Stimulated activated memory B cell treated with anti-CD40 and anti-IgM and Interleukin-4, amounts not matched to agents 10 μg/mL and 1 μg/mL and 100 μg/mL, for 72 hours (primary cell): ENCODE results near the gene HOXA11.

Experiments used
- ATAC-seq: fragments of 150-1000 bp; cut with Tn5 transposase; 2 replicates; pipeline ENCODE4 v1.10.0; 2021
- H3K27ac Mint-ChIP-seq: one replicate; pipeline ENCODE4 v1.8.0; 2022; ENCODE audit warnings: mild to moderate bottlenecking, mixed read lengths
- H3K27me3 Mint-ChIP-seq: one replicate; pipeline ENCODE4 v1.8.0; 2022; ENCODE audit warnings: mixed read lengths
- H3K36me3 Mint-ChIP-seq: one replicate; pipeline ENCODE4 v1.8.0; 2022; ENCODE audit warnings: mixed read lengths
- H3K4me1 Mint-ChIP-seq: one replicate; pipeline ENCODE4 v1.8.0; 2022; ENCODE audit warnings: mixed read lengths
- H3K4me3 Mint-ChIP-seq: one replicate; pipeline ENCODE4 v1.8.0; 2022; ENCODE audit warnings: mild to moderate bottlenecking, moderate library complexity, mixed read lengths
- H3K9me3 Mint-ChIP-seq: one replicate; pipeline ENCODE4 v1.8.0; 2022; ENCODE audit warnings: mixed read lengths

Gene HOXA11

DNA sequence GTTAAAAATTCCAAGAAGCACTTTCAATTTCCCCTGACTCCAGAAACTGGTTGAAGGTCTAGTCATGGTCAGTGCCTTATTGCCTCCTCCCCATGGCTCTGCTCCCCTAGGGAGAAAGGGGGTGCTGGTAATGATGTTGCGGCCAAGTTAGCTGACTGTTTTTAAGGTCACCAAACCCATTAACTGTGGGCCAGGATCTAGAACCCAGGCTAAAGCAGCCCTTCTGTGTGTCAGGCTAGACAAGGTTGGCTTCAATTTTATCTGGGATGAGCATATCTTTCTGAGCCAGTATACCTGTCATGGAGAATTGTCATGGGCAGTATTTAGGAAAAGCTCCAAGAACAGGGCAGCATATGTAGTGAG, 26.0 kb upstream of the HOXA11 start:
- Mint-ChIP-seq H3K9me3 (no peaks in the 10 kb centered on the region), H3K27me3 (peaks cover 99% of the 10 kb centered on the region), H3K4me3 (no peak overlapping the region), H3K27ac (no peak overlapping the region), H3K36me3 (no peaks in the 10 kb centered on the region), H3K4me1 (peaks cover 24% of the 10 kb centered on the region)
- ATAC-seq: no peak

DNA sequence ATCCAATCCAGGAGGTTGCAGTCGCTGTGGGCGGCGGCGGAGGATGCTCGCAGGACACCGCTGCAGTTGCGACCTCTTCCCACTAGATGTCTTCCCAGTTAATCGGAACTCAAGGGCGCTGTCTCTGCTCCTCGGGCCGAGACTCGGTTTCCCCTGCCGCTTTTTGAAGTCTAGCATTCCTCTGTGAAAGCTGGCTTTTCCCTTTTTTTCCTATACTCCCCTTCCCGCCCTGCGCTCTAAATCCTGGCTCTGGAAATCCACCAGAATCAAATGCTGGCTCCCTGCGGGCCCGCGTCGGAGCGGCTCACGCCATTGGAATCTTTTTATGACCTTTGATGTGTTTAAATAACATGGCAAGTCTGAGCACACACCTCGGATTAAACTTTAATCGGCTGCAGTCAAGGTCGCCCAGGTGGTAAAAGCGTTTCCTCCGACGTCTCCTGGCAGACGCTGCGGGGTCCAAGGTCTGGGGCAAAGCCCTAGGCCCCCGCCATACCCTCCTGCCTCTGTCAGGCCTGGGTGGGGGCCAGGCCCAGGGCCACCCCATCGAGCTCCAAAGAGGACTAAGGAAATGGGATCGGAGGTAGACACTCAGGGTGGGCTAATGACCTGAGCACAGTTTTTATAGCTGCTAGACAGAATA, 25.5 kb upstream of the HOXA11 start:
- Mint-ChIP-seq H3K4me1 (peaks cover 29% of the 10 kb centered on the region), H3K4me3 (peak overlapping the region; percentile 58), H3K27ac (no peak overlapping the region), H3K9me3 (no peaks in the 10 kb centered on the region), H3K27me3 (peaks cover 99% of the 10 kb centered on the region), H3K36me3 (no peaks in the 10 kb centered on the region)
- ATAC-seq: peak; percentile 61

DNA sequence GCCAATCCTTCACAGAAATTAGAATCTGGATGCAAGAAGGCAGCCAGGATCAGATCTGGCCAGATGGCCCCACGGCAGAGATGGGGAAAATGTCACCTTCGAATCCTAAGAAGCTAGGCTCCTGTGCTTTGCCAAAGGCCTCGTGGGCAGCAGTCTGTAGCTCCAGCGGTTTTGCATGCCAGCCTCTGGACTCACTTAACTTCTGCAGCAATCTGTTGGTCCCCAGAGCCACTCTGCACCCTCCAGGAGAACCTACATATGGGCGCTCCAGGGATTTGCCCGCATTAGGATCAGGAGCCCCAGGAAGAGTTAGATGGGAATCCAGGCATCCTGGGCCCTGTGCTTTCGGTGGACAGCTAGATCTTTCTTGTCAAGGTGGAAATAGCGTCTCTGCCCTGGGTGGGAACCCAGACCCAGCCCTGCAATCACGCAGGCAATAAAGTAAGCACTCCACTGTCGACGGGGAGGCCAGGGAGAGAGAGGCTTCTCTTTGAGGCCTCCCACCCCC, 25.0 kb upstream of the HOXA11 start:
- Mint-ChIP-seq H3K9me3 (no peaks in the 10 kb centered on the region), H3K4me1 (peaks cover 31% of the 10 kb centered on the region), H3K27me3 (peaks cover 99% of the 10 kb centered on the region), H3K4me3 (peak overlapping the region; percentile 58), H3K27ac (no peak overlapping the region), H3K36me3 (no peaks in the 10 kb centered on the region)
- ATAC-seq: no peak

DNA sequence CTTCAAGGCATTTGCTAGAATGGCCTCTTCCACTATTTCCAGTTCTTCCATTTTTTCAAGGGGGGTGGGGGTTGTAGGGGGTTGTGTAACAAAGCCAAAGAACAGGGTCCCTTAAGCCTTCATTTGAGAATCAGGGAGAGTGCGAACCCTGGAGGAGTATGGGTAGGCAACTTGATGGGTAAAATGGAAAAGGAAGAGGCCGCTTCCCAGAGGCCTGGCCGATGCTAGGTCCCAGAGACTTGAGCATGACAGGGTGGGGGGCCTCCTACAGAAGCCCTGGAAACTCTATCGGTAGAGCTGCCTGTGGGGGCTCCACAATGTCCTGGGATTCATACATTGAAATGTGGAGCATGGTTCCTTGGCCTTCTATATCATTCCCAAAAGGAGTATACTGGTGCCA, 24.0 kb upstream of the HOXA11 start:
- Mint-ChIP-seq H3K36me3 (no peaks in the 10 kb centered on the region), H3K9me3 (no peaks in the 10 kb centered on the region), H3K27ac (no peak overlapping the region), H3K27me3 (peaks cover 99% of the 10 kb centered on the region), H3K4me3 (no peak overlapping the region), H3K4me1 (peaks cover 31% of the 10 kb centered on the region)
- no peak for ATAC-seq

- no peak overlapping the region for H3K4me3 Mint-ChIP-seq
- H3K27me3 Mint-ChIP-seq: peaks cover 100% of the 10 kb centered on the region
- H3K36me3 Mint-ChIP-seq: no peaks in the 10 kb centered on the region
- no peak overlapping the region for H3K27ac Mint-ChIP-seq
- ATAC-seq: no peak
- H3K4me1 Mint-ChIP-seq: peaks cover 19% of the 10 kb centered on the region
- no peaks in the 10 kb centered on the region for H3K9me3 Mint-ChIP-seq
Measured at GRCh38 chr7:27207348-27207985, 22.4 kb upstream of the HOXA11 start.

DNA sequence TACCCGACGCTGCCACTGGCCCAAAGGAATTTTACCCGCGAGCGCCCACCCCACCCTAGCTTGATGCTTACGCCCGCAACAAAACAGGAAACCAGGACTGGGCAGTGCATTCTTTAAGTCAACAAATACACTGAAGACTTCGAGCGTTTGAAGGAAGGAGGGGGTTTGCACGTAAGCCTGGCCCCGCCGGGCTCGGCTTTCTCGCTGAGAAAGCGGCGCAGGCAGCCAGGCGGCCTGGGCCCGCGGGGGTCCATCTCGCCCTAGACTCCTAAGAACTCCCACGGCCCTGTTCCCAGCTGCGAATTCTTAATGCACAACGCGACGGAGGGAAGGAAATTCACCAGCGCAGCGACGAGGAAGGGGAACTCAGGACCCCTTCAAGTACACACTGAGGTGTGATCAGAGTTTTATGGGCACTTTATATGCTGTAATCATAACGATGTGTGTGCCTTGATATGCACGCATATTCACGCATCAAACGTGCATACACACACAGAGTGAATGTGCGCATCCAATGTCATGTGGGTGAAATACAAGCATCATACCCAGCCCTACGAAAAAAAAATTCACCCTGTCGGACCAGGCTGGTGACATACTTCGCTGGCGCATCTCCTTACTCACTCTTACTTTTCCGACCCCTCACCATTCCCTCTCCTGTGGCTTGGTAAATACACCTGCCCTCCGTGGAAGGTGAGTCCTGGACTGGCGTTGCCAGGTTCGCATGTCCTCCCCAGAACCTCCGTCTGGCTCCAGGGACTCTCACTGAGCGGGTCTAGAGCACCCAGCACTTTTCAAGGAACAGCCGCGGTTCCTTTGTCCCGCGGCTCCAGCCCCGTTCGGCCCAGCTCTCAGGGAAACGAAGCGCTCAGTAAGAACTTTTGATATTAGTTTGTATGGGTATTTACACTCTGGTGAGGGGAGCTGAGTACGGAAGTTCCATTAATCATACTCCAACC, 20.6 kb upstream of the HOXA11 start:
- Mint-ChIP-seq H3K27me3 (peaks cover 100% of the 10 kb centered on the region), H3K4me1 (peaks cover 32% of the 10 kb centered on the region), H3K27ac (no peak overlapping the region), H3K4me3 (no peak overlapping the region), H3K36me3 (no peaks in the 10 kb centered on the region), H3K9me3 (no peaks in the 10 kb centered on the region)
- ATAC-seq: no peak

GRCh38 chr7:27204851-27205322, 19.9 kb upstream of the HOXA11 start:
- ATAC-seq: no peak
- Mint-ChIP-seq H3K4me3 (no peak overlapping the region), H3K27me3 (peaks cover 100% of the 10 kb centered on the region), H3K27ac (no peak overlapping the region), H3K36me3 (no peaks in the 10 kb centered on the region), H3K9me3 (no peaks in the 10 kb centered on the region), H3K4me1 (peaks cover 32% of the 10 kb centered on the region)

- H3K9me3 Mint-ChIP-seq: no peaks in the 10 kb centered on the region
- no peak overlapping the region for H3K27ac Mint-ChIP-seq
- H3K27me3 Mint-ChIP-seq: peaks cover 99% of the 10 kb centered on the region
- peaks cover 35% of the 10 kb centered on the region for H3K4me1 Mint-ChIP-seq
- H3K36me3 Mint-ChIP-seq: no peaks in the 10 kb centered on the region
- H3K4me3 Mint-ChIP-seq: no peak overlapping the region
- no peak for ATAC-seq
Measured at GRCh38 chr7:27203964-27204594, 19.0 kb upstream of the HOXA11 start.

DNA sequence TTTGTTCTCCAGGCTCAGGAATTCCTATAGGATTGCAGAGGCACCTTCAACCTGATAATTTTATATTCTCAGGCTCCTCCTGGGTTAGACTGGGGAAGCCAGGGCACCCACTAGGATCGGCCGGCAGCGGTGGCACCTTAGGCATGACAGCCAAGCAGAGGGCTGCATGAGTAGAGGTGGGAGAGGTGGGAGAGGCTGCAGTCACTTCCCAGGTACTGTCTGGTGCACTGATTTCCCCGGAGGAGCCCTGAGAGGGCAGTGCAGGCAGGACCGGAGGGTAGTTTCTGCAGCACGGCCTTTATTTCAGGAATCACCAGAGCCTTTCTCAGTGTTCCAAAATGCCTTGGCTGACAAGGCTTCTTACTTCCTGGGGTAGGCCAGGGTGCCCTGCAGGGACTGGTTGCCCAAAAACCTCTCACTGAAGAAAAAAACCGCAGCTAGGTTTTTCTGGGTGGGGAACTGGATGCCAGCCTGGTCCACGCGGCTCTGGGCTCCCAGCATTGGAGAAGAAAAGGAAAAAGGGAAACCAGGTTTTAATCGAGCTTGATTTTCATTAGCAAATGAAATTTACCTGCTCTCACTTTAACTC, 18.4 kb upstream of the HOXA11 start:
- Mint-ChIP-seq H3K36me3 (no peaks in the 10 kb centered on the region), H3K27me3 (peaks cover 99% of the 10 kb centered on the region), H3K9me3 (no peaks in the 10 kb centered on the region), H3K27ac (no peak overlapping the region), H3K4me1 (peaks cover 41% of the 10 kb centered on the region), H3K4me3 (no peak overlapping the region)
- ATAC-seq: no peak

- H3K36me3 Mint-ChIP-seq: no peaks in the 10 kb centered on the region
- ATAC-seq: no peak
- peaks cover 99% of the 10 kb centered on the region for H3K27me3 Mint-ChIP-seq
- H3K27ac Mint-ChIP-seq: no peak overlapping the region
- H3K4me1 Mint-ChIP-seq: peaks cover 43% of the 10 kb centered on the region
- no peaks in the 10 kb centered on the region for H3K9me3 Mint-ChIP-seq
- no peak overlapping the region for H3K4me3 Mint-ChIP-seq
Measured at GRCh38 chr7:27202862-27203134, 17.8 kb upstream of the HOXA11 start.

- no peak overlapping the region for H3K27ac Mint-ChIP-seq
Measured at GRCh38 chr7:27202018-27202861, 17.2 kb upstream of the HOXA11 start.

DNA sequence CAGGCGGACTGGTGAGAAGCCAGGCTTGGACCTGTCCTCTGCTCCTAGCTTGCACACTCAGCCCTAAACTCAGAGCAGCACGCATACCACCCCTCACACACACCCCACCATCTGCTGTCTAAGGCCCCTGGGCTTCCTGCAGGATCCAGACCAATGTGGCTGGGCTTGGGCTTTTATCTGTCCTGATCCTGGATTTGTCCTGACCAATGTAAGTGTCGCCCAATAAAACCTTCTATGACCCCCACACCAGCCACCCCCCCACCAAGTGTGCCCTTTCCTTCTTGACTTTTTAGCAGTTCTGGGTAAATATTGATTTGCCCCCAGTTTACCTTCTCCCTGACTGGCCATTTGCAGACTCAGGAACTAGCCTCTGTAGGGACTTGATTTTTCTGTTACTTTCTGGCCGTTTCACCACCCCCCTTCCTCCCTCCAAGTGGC, 16.6 kb upstream of the HOXA11 start:
- no peaks in the 10 kb centered on the region for H3K36me3 Mint-ChIP-seq
- peaks cover 94% of the 10 kb centered on the region for H3K27me3 Mint-ChIP-seq
- H3K27ac Mint-ChIP-seq: no peak overlapping the region
- peaks cover 43% of the 10 kb centered on the region for H3K4me1 Mint-ChIP-seq
- no peak for ATAC-seq
- peak overlapping the region; percentile 25 for H3K4me3 Mint-ChIP-seq
- H3K9me3 Mint-ChIP-seq: no peaks in the 10 kb centered on the region

More at GRCh38 chr7:27202018-27202861, 17.2 kb upstream of the HOXA11 start:
- no peaks in the 10 kb centered on the region for H3K9me3 Mint-ChIP-seq
- H3K27me3 Mint-ChIP-seq: peaks cover 99% of the 10 kb centered on the region
- H3K4me1 Mint-ChIP-seq: peaks cover 43% of the 10 kb centered on the region
- no peak for ATAC-seq
- H3K36me3 Mint-ChIP-seq: no peaks in the 10 kb centered on the region
- H3K4me3 Mint-ChIP-seq: no peak overlapping the region

DNA sequence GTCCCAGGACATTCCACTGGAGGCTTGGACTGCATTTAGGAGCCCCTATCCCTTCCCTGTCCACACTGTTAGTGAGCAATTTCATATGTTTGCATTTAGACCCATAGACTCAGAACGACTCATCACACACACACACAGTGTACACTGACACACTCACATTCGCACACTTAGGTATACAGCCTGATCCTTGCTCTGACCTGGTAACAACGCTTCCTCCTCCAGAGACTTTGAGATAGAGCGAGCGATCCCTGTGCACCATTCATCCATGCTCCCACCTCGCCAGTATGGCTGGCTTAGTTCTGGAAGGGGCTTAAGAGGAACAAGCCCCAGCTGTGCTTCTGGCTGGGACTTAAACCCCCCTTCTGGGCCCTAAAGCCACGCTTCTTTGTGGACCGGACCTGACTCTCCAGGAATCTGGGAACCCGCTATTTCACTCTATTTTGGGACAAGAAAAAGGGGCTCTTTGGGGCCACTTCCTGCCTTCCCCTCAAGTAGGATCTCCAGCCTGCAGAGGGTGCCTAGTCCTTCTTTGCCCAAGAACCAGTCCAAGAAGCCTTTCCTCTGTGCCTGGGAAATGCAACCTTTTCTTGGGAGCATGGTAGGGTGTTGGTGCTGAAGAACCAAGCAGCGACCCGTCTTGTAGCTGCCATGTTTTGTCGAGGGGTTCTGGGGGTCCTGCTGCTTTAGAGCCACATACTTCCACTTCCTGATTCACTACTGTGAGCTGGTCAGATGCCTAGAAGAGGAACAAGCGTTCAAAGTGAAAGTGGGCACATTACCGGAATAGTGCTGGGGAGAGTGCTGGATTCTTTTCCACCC, 15.9 kb upstream of the HOXA11 start:
- Mint-ChIP-seq H3K4me3 (peak overlapping the region; percentile 67), H3K27ac (no peak overlapping the region), H3K9me3 (no peaks in the 10 kb centered on the region), H3K27me3 (peaks cover 88% of the 10 kb centered on the region), H3K4me1 (peaks cover 41% of the 10 kb centered on the region), H3K36me3 (no peaks in the 10 kb centered on the region)
- ATAC-seq: no peak
